Mesenchymal stem cell (in vitro differentiated cells and primary cell): ENCODE measurements around the gene BTBD17.

Experiments
- DNase-seq: peaks from one replicate; pipeline ENCODE4 v3.0.0-alpha.2; 2013
- H2AFZ ChIP-seq: one replicate; pipeline ENCODE4 v1.6.1; 2013; ENCODE audit warnings: low read depth, mild to moderate bottlenecking, control low read depth, inconsistent platforms, low read length, moderate library complexity
- H2AK5ac ChIP-seq: 2 replicates; pipeline ENCODE4 v1.6.1; 2013; ENCODE audit warnings: low read length, moderate library complexity, mild to moderate bottlenecking, inconsistent platforms; ENCODE audit not compliant: severe bottlenecking
- H2BK120ac ChIP-seq: one replicate; pipeline ENCODE4 v1.6.1; 2013; ENCODE audit warnings: low read depth, mild to moderate bottlenecking, inconsistent platforms, low read length, moderate library complexity
- H2BK12ac ChIP-seq, 2 experiments: one replicate each; pipeline ENCODE4 v1.6.1; 2013; ENCODE audit warnings: inconsistent platforms in 2 of 2, low read length in 2 of 2, mild to moderate bottlenecking in 2 of 2, moderate library complexity in 2 of 2, control low read depth in 1 of 2
- H2BK15ac ChIP-seq: one replicate; pipeline ENCODE4 v1.6.1; 2013; ENCODE audit warnings: mild to moderate bottlenecking, low read depth, inconsistent platforms; ENCODE audit not compliant: poor library complexity, severe bottlenecking
- H2BK5ac ChIP-seq: 2 replicates; pipeline ENCODE4 v1.6.1; 2013; ENCODE audit warnings: low read depth, mild to moderate bottlenecking, low read length, control low read depth, inconsistent platforms; ENCODE audit not compliant: poor library complexity, severe bottlenecking
- H3K14ac ChIP-seq, 2 experiments: one replicate each; pipeline ENCODE4 v1.6.1; 2013; ENCODE audit warnings: inconsistent platforms in 2 of 2, low read length in 2 of 2, control low read depth in 1 of 2, mild to moderate bottlenecking in 1 of 2, moderate library complexity in 1 of 2
- H3K18ac ChIP-seq, 2 experiments: one replicate each; pipeline ENCODE4 v1.6.1; 2013; ENCODE audit warnings: inconsistent platforms in 2 of 2, low read length in 2 of 2, control low read depth in 1 of 2, low read depth in 1 of 2, mild to moderate bottlenecking in 1 of 2
- H3K23ac ChIP-seq, 2 experiments: one replicate each; pipeline ENCODE4 v1.6.1; 2013; ENCODE audit warnings: inconsistent platforms in 2 of 2, low read length in 2 of 2, mild to moderate bottlenecking in 2 of 2, moderate library complexity in 2 of 2, control low read depth in 1 of 2
- H3K27ac ChIP-seq: 2 replicates; pipeline ENCODE4 v1.5.1; 2013; ENCODE audit warnings: mild to moderate bottlenecking, moderate library complexity, low read length, control low read depth, inconsistent platforms; ENCODE audit not compliant: poor library complexity, severe bottlenecking
- H3K27me3 ChIP-seq, 2 experiments: 2 replicates each; pipeline versions ENCODE4 v1.6.1 to v1.7.0; 2013; ENCODE audit warnings: low read length in 2 of 2, mild to moderate bottlenecking in 2 of 2, moderate library complexity in 2 of 2, control low read depth in 1 of 2, inconsistent platforms in 1 of 2; ENCODE audit not compliant: control insufficient read depth in 1 of 2, insufficient read depth in 1 of 2
- H3K36me3 ChIP-seq, 2 experiments: 2 replicates each; pipeline versions ENCODE4 v1.6.1 to v1.7.0; 2013; ENCODE audit warnings: low read length in 2 of 2, control low read depth in 1 of 2, inconsistent platforms in 1 of 2, low read depth in 1 of 2, mild to moderate bottlenecking in 1 of 2; ENCODE audit not compliant: insufficient read depth in 2 of 2, control insufficient read depth in 1 of 2
- H3K4ac ChIP-seq, 2 experiments: one replicate each; pipeline ENCODE4 v1.6.1; 2013; ENCODE audit warnings: inconsistent platforms in 2 of 2, low read length in 2 of 2, mild to moderate bottlenecking in 2 of 2, moderate library complexity in 2 of 2, control low read depth in 1 of 2, low read depth in 1 of 2
- H3K4me1 ChIP-seq: 2 replicates; pipeline ENCODE4 v1.6.1; 2013; ENCODE audit warnings: low read depth, low read length, control low read depth; ENCODE audit not compliant: control insufficient read depth, insufficient read depth
- H3K4me2 ChIP-seq: 2 replicates; pipeline ENCODE4 v1.6.1; 2013; ENCODE audit warnings: low read length, mild to moderate bottlenecking, inconsistent platforms; ENCODE audit not compliant: poor library complexity, severe bottlenecking
- H3K4me3 ChIP-seq, 2 experiments: 2 replicates each; pipeline versions ENCODE4 v1.5.1 to v1.7.0; 2013; ENCODE audit warnings: low read length in 2 of 2, mild to moderate bottlenecking in 2 of 2, control low read depth in 1 of 2, low read depth in 1 of 2; ENCODE audit not compliant: insufficient read depth in 1 of 2
- H3K79me1 ChIP-seq: replicated peaks from 2 replicates; pipeline ENCODE4 v1.6.1; 2013; ENCODE audit warnings: mild to moderate bottlenecking, control low read depth, low read length, inconsistent platforms; ENCODE audit not compliant: poor library complexity, severe bottlenecking
- H3K9ac ChIP-seq: 2 replicates; pipeline ENCODE4 v1.7.0; 2013; ENCODE audit warnings: mild to moderate bottlenecking, low read length, moderate library complexity
- H3K9me3 ChIP-seq: 2 replicates; pipeline ENCODE4 v1.7.0; 2013; ENCODE audit warnings: mild to moderate bottlenecking, low read length; ENCODE audit not compliant: control insufficient read depth
- H4K8ac ChIP-seq: one replicate; pipeline ENCODE4 v1.6.1; 2013; ENCODE audit warnings: inconsistent platforms, mild to moderate bottlenecking, low read length, moderate library complexity
- H4K91ac ChIP-seq: one replicate; pipeline ENCODE4 v1.6.1; 2013; ENCODE audit warnings: mild to moderate bottlenecking, low read length, inconsistent platforms
- WGBS: methylation state at CpG from one replicate; pipeline ENCODE4 v1.1.7; 2013; ENCODE audit warnings: mixed read lengths; 5-methylcytosine and 5-hydroxymethylcytosine counted together

Gene BTBD17

DNA sequence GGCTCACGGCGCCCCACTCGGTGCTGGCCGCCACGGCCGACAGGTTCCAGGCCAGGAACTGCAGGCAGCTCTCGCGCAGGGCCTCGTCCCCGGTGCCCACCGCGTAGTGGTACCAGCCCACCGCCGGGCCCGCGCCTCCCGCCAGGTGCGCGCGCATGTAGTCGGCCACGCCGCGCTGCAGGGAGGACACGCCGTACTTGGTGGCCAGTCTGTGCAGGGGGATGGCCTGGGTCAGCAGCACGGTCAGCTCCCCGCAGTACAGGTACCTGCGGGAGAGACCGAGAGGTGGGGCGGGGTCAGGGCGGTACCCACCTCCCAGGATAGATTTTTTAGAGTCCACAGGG lies 4.2 kb downstream of the BTBD17 start:
- 82% methylated on average over 32 of the region's 32 CpGs for WGBS
- Histone ChIP-seq H3K27ac (no peak overlapping the region), H3K4me2 (no peak overlapping the region)

DNA sequence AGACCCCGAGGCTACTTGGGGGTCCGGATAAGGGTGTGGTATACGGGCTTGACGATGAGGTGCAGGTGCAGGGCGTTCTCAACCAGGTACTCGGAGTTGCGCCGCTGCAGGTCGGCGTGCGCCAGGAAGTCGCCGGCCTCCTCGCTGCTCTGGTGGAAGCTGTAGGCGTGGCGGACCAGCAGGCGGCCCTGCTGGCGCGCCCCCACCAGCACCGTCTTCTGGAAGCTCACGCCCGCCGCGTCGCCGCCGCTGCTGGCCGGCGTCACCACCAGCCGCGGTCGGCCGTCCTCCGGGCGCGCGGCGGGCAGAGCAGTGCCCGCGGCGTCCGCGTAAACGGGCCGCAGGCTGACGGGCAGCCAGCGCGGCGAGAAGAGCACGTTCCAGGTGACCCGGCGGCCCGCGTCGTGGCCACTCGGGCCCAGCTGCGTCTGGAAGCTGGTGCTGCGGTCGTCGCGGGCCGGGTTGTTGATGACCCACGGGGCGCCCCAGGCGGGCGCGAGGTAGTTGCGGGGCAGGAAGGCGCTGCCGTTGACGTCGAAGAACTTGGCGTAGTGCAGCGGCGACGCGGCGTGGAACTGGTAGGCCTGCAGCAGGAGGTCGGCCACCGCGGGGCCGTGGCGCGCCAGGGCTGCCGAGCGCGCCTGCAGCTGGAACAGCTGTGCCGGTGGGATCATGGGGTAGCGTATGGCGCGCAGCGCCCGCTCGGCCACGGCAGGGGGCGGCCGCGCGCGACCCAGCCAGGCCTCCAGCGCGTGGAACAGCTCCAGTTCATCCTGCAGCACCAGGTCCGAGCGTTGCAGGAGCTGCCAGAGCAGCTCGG lies 4.8 kb downstream of the BTBD17 start:
- H4K91ac ChIP-seq: no peak overlapping the region
- no peak overlapping the region for H3K4me2 ChIP-seq
- no peak overlapping the region for H3K14ac ChIP-seq
- DNase-seq: no peak
- 62% methylated on average over 105 of the region's 105 CpGs for WGBS
- peaks cover under 1% of the 10 kb centered on the region for H3K4me1 ChIP-seq
- no peak overlapping the region for H3K18ac ChIP-seq
- no peaks in the 10 kb centered on the region for H3K36me3 ChIP-seq
- peaks cover 56 to 97% of the 10 kb centered on the region in 2 experiments for H3K27me3 ChIP-seq
- no peaks in the 10 kb centered on the region for H3K9me3 ChIP-seq
- no peak overlapping the region for H2BK5ac ChIP-seq
- no peak overlapping the region for H3K4ac ChIP-seq
- H4K8ac ChIP-seq: no peak overlapping the region
- H2AFZ ChIP-seq: no peak overlapping the region
- H3K23ac ChIP-seq: no peak overlapping the region
- H3K9ac ChIP-seq: no peak overlapping the region
- H2AK5ac ChIP-seq: no peak overlapping the region
- no peak overlapping the region for H2BK12ac ChIP-seq
- no peak overlapping the region for H2BK15ac ChIP-seq
- no peak overlapping the region for H2BK120ac ChIP-seq
- no peak overlapping the region for H3K27ac ChIP-seq
- H3K4me3 ChIP-seq: no peak overlapping the region
- H3K79me1 ChIP-seq: no peaks in the 10 kb centered on the region

More for the DNA sequence above, 4.2 kb downstream of the BTBD17 start:
- H2BK12ac ChIP-seq: no peak overlapping the region
- no peak overlapping the region for H2BK5ac ChIP-seq
- no peak overlapping the region for H2BK120ac ChIP-seq
- H3K9me3 ChIP-seq: no peaks in the 10 kb centered on the region
- no peak overlapping the region for H4K8ac ChIP-seq
- H3K27me3 ChIP-seq: peaks cover 57 to 97% of the 10 kb centered on the region in 2 experiments
- no peak overlapping the region for H3K4ac ChIP-seq
- DNase-seq: no peak
- no peak overlapping the region for H3K4me3 ChIP-seq
- H3K4me1 ChIP-seq: no peaks in the 10 kb centered on the region
- no peak overlapping the region for H2BK15ac ChIP-seq
- no peak overlapping the region for H2AFZ ChIP-seq
- no peaks in the 10 kb centered on the region for H3K36me3 ChIP-seq
- no peak overlapping the region for H3K18ac ChIP-seq
- no peak overlapping the region for H4K91ac ChIP-seq
- no peaks in the 10 kb centered on the region for H3K79me1 ChIP-seq
- no peak overlapping the region for H3K23ac ChIP-seq
- no peak overlapping the region for H3K14ac ChIP-seq
- H3K9ac ChIP-seq: no peak overlapping the region
- no peak overlapping the region for H2AK5ac ChIP-seq

DNA sequence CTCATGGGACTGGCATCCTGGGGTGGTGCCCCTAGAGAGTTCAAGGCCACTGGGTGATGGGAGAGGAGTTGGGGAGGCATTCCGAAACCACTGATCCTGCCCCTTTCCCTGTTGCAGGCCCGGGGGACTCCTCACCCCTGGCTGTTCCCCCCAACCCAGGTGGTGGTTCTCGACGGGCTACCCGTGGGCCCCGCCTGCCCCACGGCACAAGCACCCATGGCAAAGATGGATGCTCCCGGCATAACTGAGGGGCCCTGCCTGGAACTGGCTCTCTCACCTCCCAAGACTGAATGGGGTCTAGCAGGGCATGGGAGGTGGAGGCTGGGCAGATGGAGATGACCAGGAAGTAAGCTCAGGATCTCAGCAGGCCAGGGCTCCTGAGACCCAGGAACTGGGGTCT lies 6.6 kb downstream of the BTBD17 start:
- Histone ChIP-seq H2AK5ac (no peak overlapping the region), H3K79me1 (no peaks in the 10 kb centered on the region), H3K4me2 (no peak overlapping the region), H3K14ac (no peak overlapping the region), H3K27me3 (peaks cover 58 to 96% of the 10 kb centered on the region in 2 experiments), H3K27ac (no peak overlapping the region), H3K36me3 (no peaks in the 10 kb centered on the region), H3K4me1 (peaks cover 4% of the 10 kb centered on the region), H2BK12ac (no peak overlapping the region), H3K18ac (no peak overlapping the region), H2AFZ (no peak overlapping the region), H3K4ac (no peak overlapping the region), H3K9ac (no peak overlapping the region), H3K23ac (no peak overlapping the region), H3K9me3 (no peaks in the 10 kb centered on the region), H2BK120ac (no peak overlapping the region), H2BK15ac (no peak overlapping the region), H4K8ac (no peak overlapping the region), H2BK5ac (no peak overlapping the region), H3K4me3 (no peak overlapping the region), H4K91ac (no peak overlapping the region)
- WGBS: 93% methylated on average over 8 of the region's 8 CpGs
- DNase-seq: no peak

DNA sequence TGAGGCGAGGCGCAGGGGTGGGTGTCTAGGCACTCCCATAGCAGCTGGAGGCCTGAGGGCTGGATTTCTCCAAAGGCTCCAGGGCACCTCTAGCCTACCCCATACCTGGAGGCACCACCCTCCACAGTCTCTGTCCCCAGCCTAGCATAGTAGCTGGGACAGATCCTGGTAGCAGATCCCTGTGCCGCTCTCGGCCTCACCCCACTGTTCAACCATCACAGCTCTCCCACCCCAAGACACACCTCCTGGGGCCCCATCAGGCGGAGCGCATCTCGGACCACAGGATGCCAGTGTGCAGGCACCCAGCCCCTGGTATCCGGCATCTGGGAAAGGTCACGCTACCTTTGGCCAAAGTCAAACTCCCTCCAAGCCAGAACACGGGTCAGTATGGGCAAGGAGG lies 7.1 kb downstream of the BTBD17 start:
- Histone ChIP-seq H3K4ac (no peak overlapping the region), H2BK5ac (no peak overlapping the region), H3K36me3 (no peaks in the 10 kb centered on the region), H3K9ac (no peak overlapping the region), H2AFZ (no peak overlapping the region), H2BK120ac (no peak overlapping the region), H3K27me3 (peaks cover 52 to 94% of the 10 kb centered on the region in 2 experiments), H2AK5ac (no peak overlapping the region), H4K8ac (no peak overlapping the region), H3K18ac (no peak overlapping the region), H3K9me3 (no peaks in the 10 kb centered on the region), H4K91ac (no peak overlapping the region), H3K23ac (no peak overlapping the region), H3K27ac (no peak overlapping the region), H3K79me1 (no peaks in the 10 kb centered on the region), H3K14ac (no peak overlapping the region), H2BK12ac (no peak overlapping the region), H3K4me1 (peaks cover 4% of the 10 kb centered on the region), H2BK15ac (no peak overlapping the region), H3K4me2 (no peak overlapping the region), H3K4me3 (no peak overlapping the region)
- 85% methylated on average over 7 of the region's 10 CpGs for WGBS
- DNase-seq: no peak
